GM19351 (cell line): ENCODE data around the gene GPR84.

ENCODE experiments used
- ATAC-seq: cut with Tn5 transposase; IDR thresholded peaks from one replicate; pipeline ENCODE4 v1.9.1; 2021; ENCODE audit warnings: mild to moderate bottlenecking, moderate library complexity; ENCODE audit not compliant: unreplicated experiment

GPR84 gene

DNA sequence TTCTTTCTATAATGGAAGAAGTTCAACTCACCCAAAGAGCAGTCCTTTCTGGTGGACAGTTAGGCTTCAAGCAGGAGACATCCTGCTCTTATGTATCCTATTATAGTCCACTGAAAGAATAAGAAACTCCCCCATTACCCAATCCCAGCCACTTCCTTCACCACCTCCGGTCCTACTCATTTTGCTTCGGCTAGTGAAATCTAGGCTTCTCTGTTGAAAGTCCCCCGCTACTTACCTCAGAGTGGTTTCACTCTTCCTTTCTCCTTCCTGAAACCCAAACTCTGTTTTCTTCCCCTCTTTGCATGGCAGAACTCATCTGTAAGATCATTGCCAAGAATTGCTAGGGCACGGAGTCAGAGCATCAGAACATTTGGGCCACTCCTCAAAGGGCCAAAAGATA is at the start of gene GPR84:
Gene GPR84 (minus strand): TSS at position 74 of the 400 bp plus-strand sequence. CDS start 635 bp downstream, outside the sequence.
- peak; percentile 45 for ATAC-seq

GRCh38 chr12:54413284-54414190 is 49.3 kb upstream of the GPR84 start:
- ATAC-seq, result no peak

- ATAC-seq, result no peak
Measured at GRCh38 chr12:54412786-54413185, 48.5 kb upstream of the GPR84 start.

DNA sequence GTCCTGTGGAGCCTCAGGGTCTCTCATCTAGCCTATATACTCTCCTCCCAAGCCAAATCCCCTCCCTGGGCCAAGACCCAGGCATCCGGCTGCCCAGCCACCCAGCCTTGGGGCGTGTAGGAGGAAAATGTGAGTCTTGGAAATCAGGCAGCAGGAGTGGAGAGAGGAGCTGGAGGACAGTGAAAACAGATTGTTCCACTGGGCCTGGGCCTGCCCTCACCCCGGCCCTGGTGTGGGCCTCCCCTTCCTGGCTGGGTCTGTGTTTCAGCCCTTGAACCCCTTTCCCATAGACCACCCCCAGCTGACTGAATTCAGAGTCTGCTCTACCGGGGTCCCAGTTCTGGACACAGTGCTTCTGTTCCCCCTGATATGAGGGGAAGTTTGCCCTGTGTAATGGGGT is 48.1 kb upstream of the GPR84 start:
- no peak for ATAC-seq

GRCh38 chr12:54411391-54412241 is 47.3 kb upstream of the GPR84 start:
- ATAC-seq, result no peak

DNA sequence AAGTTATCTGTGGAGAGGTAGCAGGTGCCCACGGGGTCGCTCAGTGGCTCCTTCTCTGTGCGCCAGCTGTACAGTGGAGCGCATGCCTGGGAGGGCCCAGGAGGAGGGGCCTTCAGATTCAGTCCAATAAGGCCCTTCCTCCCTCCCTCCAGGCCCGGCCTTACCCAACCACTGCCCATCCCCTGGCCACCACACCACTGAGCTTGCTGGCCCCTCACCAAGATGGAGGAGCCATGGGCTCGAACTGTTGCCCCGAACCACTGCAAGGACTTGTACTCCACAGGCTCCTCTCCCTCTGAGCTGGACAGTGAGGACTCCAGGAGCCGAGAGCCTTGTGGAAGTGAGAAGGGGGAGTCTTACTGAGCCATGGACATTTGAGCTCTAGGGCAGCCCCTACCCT is 45.0 kb upstream of the GPR84 start:
- no peak for ATAC-seq

- no peak for ATAC-seq
Measured at GRCh38 chr12:54407183-54407905, 43.1 kb upstream of the GPR84 start.

DNA sequence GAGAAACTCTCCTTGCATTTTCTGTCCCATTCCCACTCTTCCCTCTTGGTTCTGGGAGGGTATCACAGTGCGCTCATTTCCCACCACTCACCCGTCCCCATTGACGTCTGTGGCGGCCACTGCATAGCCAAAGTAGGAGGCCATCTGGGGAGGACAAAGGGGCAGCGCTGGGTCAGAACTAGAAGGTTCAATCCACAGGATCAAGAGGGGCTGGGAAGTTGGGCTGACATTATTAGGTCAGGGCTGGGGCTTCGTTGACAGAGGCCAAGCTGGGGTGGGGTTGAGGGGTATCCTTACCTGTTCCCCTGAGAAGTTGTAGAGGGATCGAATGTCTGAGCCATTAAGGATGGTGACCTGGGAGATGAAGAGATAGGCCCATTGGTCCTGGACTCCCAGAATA is 41.3 kb upstream of the GPR84 start:
- no peak for ATAC-seq

DNA sequence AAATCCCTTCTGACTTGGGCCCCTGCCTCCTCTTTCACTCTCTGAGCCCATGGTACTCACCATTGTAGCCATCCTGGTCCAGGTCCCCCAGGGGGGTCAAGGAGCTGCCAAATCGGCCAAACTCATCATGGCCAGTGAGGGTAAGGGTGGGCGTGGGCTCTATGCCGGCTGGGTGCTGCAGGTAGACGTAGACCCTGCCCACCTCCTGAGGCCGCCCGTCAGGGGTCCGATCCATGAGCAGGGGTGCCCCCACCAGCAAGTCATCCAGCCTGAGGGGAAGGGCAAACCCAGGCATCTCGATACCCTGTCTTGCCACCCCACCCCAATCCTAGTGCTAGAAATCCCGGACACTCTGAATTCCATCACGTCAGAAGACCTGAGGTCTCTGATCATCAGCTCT is 40.8 kb upstream of the GPR84 start:
- no peak for ATAC-seq

DNA sequence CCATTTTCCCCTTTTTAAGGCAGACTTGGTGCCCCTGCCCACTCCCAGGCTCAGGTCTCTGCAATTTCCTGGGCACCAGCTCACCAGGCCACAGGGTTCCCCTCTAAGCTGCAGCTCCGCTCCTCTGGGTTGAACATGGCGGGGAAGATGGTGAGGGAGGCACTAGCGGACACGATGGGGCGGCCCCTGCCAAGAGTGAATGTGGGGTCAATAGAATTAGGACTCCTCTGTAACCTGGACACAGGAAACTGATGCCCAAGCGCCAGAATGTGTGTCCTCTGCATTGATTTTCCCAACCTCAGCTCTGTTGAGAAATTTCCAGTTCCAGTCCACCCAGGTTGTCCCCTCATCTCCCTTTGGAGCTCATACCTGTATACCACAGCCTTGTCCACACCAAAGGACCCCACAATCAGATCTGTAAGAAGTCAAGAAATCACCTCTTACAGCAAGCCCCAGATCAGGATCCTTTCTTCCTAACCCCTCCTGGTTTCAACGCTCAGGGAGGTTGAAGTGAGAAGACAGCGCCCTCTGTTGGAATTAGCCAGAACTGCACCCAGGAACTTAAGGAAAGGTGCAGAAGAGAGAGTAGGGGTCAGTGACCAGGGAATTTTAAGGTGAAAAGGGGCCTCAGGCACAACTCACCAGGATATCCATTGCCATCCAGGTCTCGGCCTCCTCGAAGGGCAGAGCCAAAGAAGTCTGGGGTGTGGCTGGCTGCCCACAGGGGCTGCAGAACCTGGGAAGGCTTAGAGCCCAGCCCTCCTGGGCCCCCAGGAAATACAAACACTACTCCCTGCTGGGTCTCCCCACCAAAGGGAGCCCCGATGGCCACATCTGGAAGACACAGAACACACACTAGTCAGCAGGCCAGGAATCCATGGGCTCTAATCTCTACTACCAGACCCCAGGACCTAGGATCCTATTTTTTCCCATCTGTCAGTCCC is 40.0 kb upstream of the GPR84 start:
- no peak for ATAC-seq

- no peak for ATAC-seq
Measured at GRCh38 chr12:54401119-54401518, 36.8 kb upstream of the GPR84 start.

DNA sequence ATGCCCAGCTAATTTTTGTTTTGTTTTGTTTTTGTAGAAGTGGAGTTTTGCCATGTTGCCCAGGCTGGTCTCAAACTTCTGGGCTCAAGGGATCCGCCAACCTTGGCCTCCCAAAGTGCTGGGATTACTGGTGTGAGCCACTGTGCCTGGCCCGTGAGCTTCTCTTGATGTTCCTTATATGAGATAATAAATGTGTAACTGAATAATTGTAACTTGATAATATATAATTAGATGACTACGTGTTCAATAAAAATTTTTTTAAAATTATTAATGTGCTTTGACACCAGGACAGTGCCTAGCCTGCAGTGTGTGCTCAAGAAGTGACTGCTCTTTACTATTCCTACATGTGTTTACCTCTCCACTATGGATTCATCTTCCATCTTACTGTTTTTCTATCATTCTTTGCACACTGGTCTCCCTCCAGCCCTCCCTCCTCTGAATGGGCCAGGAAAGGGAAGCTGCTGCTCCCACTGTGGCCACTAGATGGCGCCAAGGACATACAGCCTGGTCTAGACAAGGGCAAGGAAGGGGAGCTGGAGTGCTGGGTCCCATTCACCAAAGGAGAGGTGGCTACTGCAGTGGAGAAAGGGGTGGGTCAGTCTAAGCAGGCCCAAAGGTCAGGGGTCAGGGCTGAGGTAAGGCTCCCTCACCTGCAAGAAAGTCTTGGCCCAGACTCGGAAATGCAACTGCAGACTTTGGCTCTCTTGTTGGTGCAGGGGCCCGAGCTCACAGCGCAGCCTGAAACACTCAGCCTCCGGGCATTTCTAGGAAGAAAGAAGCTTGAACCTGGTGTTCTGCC is 34.9 kb upstream of the GPR84 start:
- ATAC-seq, result no peak

- no peak for ATAC-seq
Measured at GRCh38 chr12:54398218-54398617, 33.9 kb upstream of the GPR84 start.

GRCh38 chr12:54397157-54397556 is 32.9 kb upstream of the GPR84 start:
- no peak for ATAC-seq

GRCh38 chr12:54395545-54395944 is 31.3 kb upstream of the GPR84 start:
- no peak for ATAC-seq

DNA sequence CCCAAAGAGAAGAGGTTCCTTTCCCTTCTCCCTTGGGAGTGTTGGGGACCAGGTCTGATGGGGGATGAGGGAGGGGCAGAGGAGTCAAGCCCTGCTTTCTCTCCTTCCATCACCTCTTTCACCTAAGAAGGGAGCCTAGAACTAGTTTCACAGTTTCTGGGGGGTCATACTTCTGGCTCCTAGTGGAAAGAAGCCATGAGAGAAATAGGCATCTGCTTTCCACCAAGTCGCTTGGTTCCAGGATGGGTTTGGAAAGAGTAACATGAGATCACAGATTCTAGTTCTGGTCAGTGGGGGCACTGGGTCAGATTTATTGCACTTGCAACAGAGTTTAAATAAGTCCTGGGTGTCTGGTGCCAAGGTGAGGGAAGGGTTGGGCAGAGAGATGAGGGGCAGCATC is 30.7 kb upstream of the GPR84 start:
- no peak for ATAC-seq

DNA sequence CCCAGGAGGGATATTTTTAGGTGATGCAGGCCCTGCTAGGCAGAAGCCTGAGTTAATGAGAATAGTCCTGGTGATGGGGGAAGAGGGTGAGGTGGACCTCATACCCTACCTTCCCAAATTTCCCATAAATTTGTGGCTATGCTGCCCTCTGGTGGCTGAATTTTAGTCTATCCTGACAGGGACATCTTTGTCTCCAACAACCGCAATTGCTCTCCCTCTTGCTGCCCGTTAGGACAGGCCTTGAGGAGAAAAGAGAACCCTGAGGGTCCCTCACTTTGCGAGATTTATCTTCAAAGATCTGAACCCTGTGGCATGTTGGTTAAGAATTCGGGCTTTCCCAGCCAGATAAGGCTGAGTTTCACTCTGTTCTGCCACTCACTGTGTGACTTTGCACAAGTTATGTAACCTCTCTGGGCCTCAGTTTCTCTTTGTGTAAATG is 30.0 kb upstream of the GPR84 start:
- ATAC-seq, result no peak

- ATAC-seq, result no peak
Measured at GRCh38 chr12:54393743-54394142, 29.5 kb upstream of the GPR84 start.

GRCh38 chr12:54393207-54393609 is 28.9 kb upstream of the GPR84 start:
- no peak for ATAC-seq
